COR-L47 (cell line): ENCODE measurements around the gene TCL1B.

Source experiments
- DNase-seq: peaks from one replicate; lab custom pipeline; 2025; lab: John Stamatoyannopoulos, UW

TCL1B gene

GRCh38 chr14:95667249-95667693, 19.0 kb upstream of the TCL1B start:
- DNase-seq = peak; percentile 98

- no peak for DNase-seq
Measured at GRCh38 chr14:95668235-95668772, 17.9 kb upstream of the TCL1B start.

GRCh38 chr14:95674613-95675012, 11.6 kb upstream of the TCL1B start:
- DNase-seq = no peak

GRCh38 chr14:95675486-95675885, 10.7 kb upstream of the TCL1B start:
- DNase-seq = peak; percentile 81

- DNase-seq = no peak
Measured at GRCh38 chr14:95677179-95677835, 8.9 kb upstream of the TCL1B start.

GRCh38 chr14:95679148-95679815, 6.9 kb upstream of the TCL1B start:
- peak; percentile 55 for DNase-seq

GRCh38 chr14:95679998-95680735, 6.1 kb upstream of the TCL1B start:
- peak; percentile 99 for DNase-seq

GRCh38 chr14:95681153-95681552, 5.1 kb upstream of the TCL1B start:
- DNase-seq = peak; percentile 10

- peak; percentile 25 for DNase-seq
Measured at GRCh38 chr14:95683793-95684192, 2.4 kb upstream of the TCL1B start.

- DNase-seq = peak; percentile 92
Measured at GRCh38 chr14:95686935-95687334, 709 bp downstream of the TCL1B start.

GRCh38 chr14:95689441-95689840, 3.2 kb downstream of the TCL1B start:
- no peak for DNase-seq

- DNase-seq = no peak
Measured at GRCh38 chr14:95690815-95691214, 4.6 kb downstream of the TCL1B start.

GRCh38 chr14:95691591-95691990, 5.4 kb downstream of the TCL1B start:
- no peak for DNase-seq

GRCh38 chr14:95692109-95692508, 5.9 kb downstream of the TCL1B start:
- DNase-seq = no peak

GRCh38 chr14:95695051-95695450, 8.8 kb downstream of the TCL1B start:
- no peak for DNase-seq

GRCh38 chr14:95695913-95696312, 9.7 kb downstream of the TCL1B start:
- DNase-seq = no peak

GRCh38 chr14:95696741-95697140, 10.5 kb downstream of the TCL1B start:
- DNase-seq = no peak

- no peak for DNase-seq
Measured at GRCh38 chr14:95697764-95698163, 11.5 kb downstream of the TCL1B start.

GRCh38 chr14:95698287-95698686, 12.1 kb downstream of the TCL1B start:
- no peak for DNase-seq

GRCh38 chr14:95699412-95699811, 13.2 kb downstream of the TCL1B start:
- DNase-seq = no peak

GRCh38 chr14:95700221-95700976, 14.2 kb downstream of the TCL1B start:
- no peak for DNase-seq

GRCh38 chr14:95701846-95702221, 15.6 kb downstream of the TCL1B start:
- DNase-seq = no peak
